ENCODE measurements around the gene WAPL. TPM values are rescaled to one million over a fixed set of nuclear protein-coding genes. Genes with fewer than 3 reads are reported as not detected.

Gene WAPL
- total RNA-seq, 1 donor from 2014 or later: 43.2 TPM

DNA sequence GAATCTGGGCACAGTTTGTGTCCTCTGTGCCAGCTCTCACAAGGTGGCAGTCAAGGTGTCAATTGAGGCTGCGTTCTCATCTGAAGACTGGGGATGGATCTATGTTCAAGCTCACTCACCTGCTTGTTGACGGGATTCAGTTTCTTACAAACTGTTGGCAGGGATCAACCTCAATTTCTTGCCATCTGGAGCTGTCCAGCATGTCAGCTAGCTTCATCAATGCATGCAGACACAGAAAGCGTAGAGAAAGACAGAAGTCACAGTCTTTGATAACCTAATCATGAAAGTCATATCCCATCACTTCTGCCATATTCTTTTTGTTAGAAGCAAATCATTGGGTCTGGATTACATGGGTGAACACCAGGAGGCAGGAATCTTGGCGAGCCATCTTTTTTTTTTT lies 32.0 kb upstream of the WAPL start:
- Histone ChIP-seq H3K79me2 (ENCODE audit: insufficient read depth, low read length) (no peaks in the 10 kb centered on the region), H3K4me3 (ENCODE audit: insufficient read depth, low read depth, low read length) (no peak overlapping the region), H3K27me3 (ENCODE audit: insufficient read depth, low read length) (peaks cover under 1% of the 10 kb centered on the region), H3K4me1 (ENCODE audit: insufficient read depth, low read length) (no peaks in the 10 kb centered on the region), H3K36me3 (ENCODE audit: insufficient read depth, low read length) (no peaks in the 10 kb centered on the region), H3K9me3 (ENCODE audit: insufficient read depth, low read depth, low read length) (no peaks in the 10 kb centered on the region), H2AFZ (ENCODE audit: low read depth, low read length) (no peak overlapping the region), H4K20me1 (ENCODE audit: insufficient read depth, low read length) (no peaks in the 10 kb centered on the region), H3K27ac (ENCODE audit: low read depth, low read length) (no peak overlapping the region), H3K4me2 (ENCODE audit: low read length) (no peak overlapping the region), H3K9ac (ENCODE audit: low read length) (no peak overlapping the region)
- no peak overlapping the region for H3K27ac Mint-ChIP-seq (ENCODE audit: unreplicated experiment)
- H3K4me3 Mint-ChIP-seq (ENCODE audit: unreplicated experiment): no peak overlapping the region
- FAIRE-seq (no peak), DNase-seq (ENCODE audit: low read depth) (no peak)
- TF ChIP-seq EZH2 (IDR thresholded peaks at IDR 0.05; ENCODE audit: insufficient read depth, low read length): no peak
- TF ChIP-seq, protein P1, sequence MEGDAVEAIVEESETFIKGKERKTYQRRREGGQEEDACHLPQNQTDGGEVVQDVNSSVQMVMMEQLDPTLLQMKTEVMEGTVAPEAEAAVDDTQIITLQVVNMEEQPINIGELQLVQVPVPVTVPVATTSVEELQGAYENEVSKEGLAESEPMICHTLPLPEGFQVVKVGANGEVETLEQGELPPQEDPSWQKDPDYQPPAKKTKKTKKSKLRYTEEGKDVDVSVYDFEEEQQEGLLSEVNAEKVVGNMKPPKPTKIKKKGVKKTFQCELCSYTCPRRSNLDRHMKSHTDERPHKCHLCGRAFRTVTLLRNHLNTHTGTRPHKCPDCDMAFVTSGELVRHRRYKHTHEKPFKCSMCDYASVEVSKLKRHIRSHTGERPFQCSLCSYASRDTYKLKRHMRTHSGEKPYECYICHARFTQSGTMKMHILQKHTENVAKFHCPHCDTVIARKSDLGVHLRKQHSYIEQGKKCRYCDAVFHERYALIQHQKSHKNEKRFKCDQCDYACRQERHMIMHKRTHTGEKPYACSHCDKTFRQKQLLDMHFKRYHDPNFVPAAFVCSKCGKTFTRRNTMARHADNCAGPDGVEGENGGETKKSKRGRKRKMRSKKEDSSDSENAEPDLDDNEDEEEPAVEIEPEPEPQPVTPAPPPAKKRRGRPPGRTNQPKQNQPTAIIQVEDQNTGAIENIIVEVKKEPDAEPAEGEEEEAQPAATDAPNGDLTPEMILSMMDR (IDR thresholded peaks at IDR 0.05; ENCODE audit: insufficient read depth, low read depth, low read length): no peak
- peaks cover 6% of the 10 kb centered on the region for H3K9me3 Mint-ChIP-seq (ENCODE audit: unreplicated experiment)
- peaks cover 2% of the 10 kb centered on the region for H3K36me3 Mint-ChIP-seq (ENCODE audit: low read depth, unreplicated experiment)
- H3K27me3 Mint-ChIP-seq (ENCODE audit: low read depth, unreplicated experiment): peaks cover 3% of the 10 kb centered on the region
- no peaks in the 10 kb centered on the region for H3K4me1 Mint-ChIP-seq (ENCODE audit: low read depth, unreplicated experiment)

DNA sequence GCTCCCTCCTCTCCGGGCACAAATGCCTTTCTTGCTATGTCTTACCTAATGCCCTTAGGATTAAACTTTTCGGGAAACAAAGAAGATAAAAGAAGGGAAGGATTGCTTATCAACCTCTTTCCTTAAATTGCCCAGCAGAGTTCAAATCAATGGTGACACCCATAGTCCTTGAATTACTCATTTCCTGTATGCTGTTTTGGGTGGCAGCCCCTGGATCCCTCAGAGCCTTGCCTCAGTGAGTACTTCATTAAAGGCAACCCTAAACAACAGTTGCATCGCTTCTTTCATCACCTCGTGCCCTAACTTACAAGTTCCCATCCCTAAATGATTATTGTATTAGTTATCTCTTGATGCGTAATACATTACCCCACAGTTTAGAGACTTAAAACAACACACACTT lies 31.6 kb upstream of the WAPL start:
- TF ChIP-seq, protein P1 (IDR thresholded peaks at IDR 0.05; ENCODE audit: insufficient read depth, low read depth, low read length): no peak
- TF ChIP-seq EZH2 (IDR thresholded peaks at IDR 0.05; ENCODE audit: insufficient read depth, low read length): no peak
- Mint-ChIP-seq H3K4me1 (ENCODE audit: low read depth, unreplicated experiment) (no peaks in the 10 kb centered on the region), H3K27me3 (ENCODE audit: low read depth, unreplicated experiment) (peaks cover 3% of the 10 kb centered on the region), H3K27ac (ENCODE audit: unreplicated experiment) (no peak overlapping the region), H3K36me3 (ENCODE audit: low read depth, unreplicated experiment) (peaks cover 2% of the 10 kb centered on the region), H3K4me3 (ENCODE audit: unreplicated experiment) (no peak overlapping the region), H3K9me3 (ENCODE audit: unreplicated experiment) (peaks cover 7% of the 10 kb centered on the region)
- Histone ChIP-seq H3K9me3 (ENCODE audit: insufficient read depth, low read depth, low read length) (no peaks in the 10 kb centered on the region), H4K20me1 (ENCODE audit: insufficient read depth, low read length) (no peaks in the 10 kb centered on the region), H3K27ac (ENCODE audit: low read depth, low read length) (no peak overlapping the region), H3K4me2 (ENCODE audit: low read length) (no peak overlapping the region), H3K79me2 (ENCODE audit: insufficient read depth, low read length) (no peaks in the 10 kb centered on the region), H3K9ac (ENCODE audit: low read length) (no peak overlapping the region), H3K4me1 (ENCODE audit: insufficient read depth, low read length) (no peaks in the 10 kb centered on the region), H3K4me3 (ENCODE audit: insufficient read depth, low read depth, low read length) (no peak overlapping the region), H2AFZ (ENCODE audit: low read depth, low read length) (no peak overlapping the region), H3K27me3 (ENCODE audit: insufficient read depth, low read length) (peaks cover 2% of the 10 kb centered on the region), H3K36me3 (ENCODE audit: insufficient read depth, low read length) (no peaks in the 10 kb centered on the region)
- DNase-seq (ENCODE audit: low read depth): no peak
- no peak for FAIRE-seq

DNA sequence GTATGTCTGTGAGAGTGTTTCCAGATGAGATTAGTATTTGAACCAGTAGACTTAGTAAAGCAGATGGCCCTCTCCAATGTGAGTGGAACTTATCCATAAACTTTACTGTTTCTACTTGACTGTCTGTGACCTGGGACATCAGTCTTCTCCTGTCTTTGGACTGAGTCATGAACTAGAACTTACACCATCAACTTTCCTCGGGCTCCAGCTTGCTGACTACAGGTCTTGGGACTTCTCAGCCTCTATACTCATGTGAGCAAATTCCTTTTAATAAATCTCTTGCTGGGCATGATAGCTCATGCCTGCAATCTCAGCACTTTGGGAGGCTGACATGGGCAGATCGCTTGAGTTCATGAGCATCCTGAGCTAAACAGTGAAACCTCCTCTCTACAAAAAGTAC lies 25.7 kb upstream of the WAPL start:
- no peaks in the 10 kb centered on the region for H3K9me3 ChIP-seq (ENCODE audit: insufficient read depth, low read depth, low read length)
- H3K27ac Mint-ChIP-seq (ENCODE audit: unreplicated experiment): no peak overlapping the region
- no peak overlapping the region for H3K27ac ChIP-seq (ENCODE audit: low read depth, low read length)
- no peak overlapping the region for H3K9ac ChIP-seq (ENCODE audit: low read length)
- no peak overlapping the region for H3K4me3 ChIP-seq (ENCODE audit: insufficient read depth, low read depth, low read length)
- H3K36me3 ChIP-seq (ENCODE audit: insufficient read depth, low read length): no peaks in the 10 kb centered on the region
- H3K27me3 ChIP-seq (ENCODE audit: insufficient read depth, low read length): peaks cover 2% of the 10 kb centered on the region
- no peak overlapping the region for H3K4me2 ChIP-seq (ENCODE audit: low read length)
- H3K4me3 Mint-ChIP-seq (ENCODE audit: unreplicated experiment): no peak overlapping the region
- no peak for FAIRE-seq
- no peaks in the 10 kb centered on the region for H3K4me1 ChIP-seq (ENCODE audit: insufficient read depth, low read length)
- H4K20me1 ChIP-seq (ENCODE audit: insufficient read depth, low read length): no peaks in the 10 kb centered on the region
- no peak for DNase-seq (ENCODE audit: low read depth)
- no peaks in the 10 kb centered on the region for H3K27me3 Mint-ChIP-seq (ENCODE audit: low read depth, unreplicated experiment)
- peaks cover 11% of the 10 kb centered on the region for H3K9me3 Mint-ChIP-seq (ENCODE audit: unreplicated experiment)
- no peak overlapping the region for H2AFZ ChIP-seq (ENCODE audit: low read depth, low read length)
- TF ChIP-seq, protein P1 (IDR thresholded peaks at IDR 0.05; ENCODE audit: insufficient read depth, low read depth, low read length): no peak
- TF ChIP-seq EZH2 (IDR thresholded peaks at IDR 0.05; ENCODE audit: insufficient read depth, low read length): no peak
- no peaks in the 10 kb centered on the region for H3K4me1 Mint-ChIP-seq (ENCODE audit: low read depth, unreplicated experiment)
- H3K36me3 Mint-ChIP-seq (ENCODE audit: low read depth, unreplicated experiment): no peaks in the 10 kb centered on the region
- H3K79me2 ChIP-seq (ENCODE audit: insufficient read depth, low read length): no peaks in the 10 kb centered on the region
